HEK293 (cell line): ENCODE measurements around the gene SNTA1.

ENCODE experiments used
- CTCF ChIP-seq: fragments of 450-650 bp; formaldehyde crosslinking; IDR thresholded peaks from 2 replicates; pipeline ENCODE4 v1.5.1; 2016; ENCODE audit warnings: missing biosample characterization, missing genetic modification characterization
- HOXA7 ChIP-seq: sonication (generic); formaldehyde crosslinking; IDR thresholded peaks from 2 replicates; pipeline ENCODE4 v1.8.1; 2022; ENCODE audit warnings: missing genetic modification reagents, borderline replicate concordance
- KLF16 ChIP-seq: fragments of 450-650 bp; formaldehyde crosslinking; IDR thresholded peaks from 2 replicates; pipeline ENCODE4 v1.5.1; 2017; ENCODE audit warnings: missing biosample characterization, missing genetic modification characterization
- KLF9 ChIP-seq: fragments of 450-650 bp; formaldehyde crosslinking; IDR thresholded peaks from 2 replicates; pipeline ENCODE4 v1.5.1; 2016; ENCODE audit warnings: missing biosample characterization, missing genetic modification characterization, low read depth
- PATZ1 ChIP-seq: fragments of 450-650 bp; formaldehyde crosslinking; IDR thresholded peaks from 2 replicates; pipeline ENCODE4 v1.5.1; 2016; ENCODE audit warnings: missing biosample characterization, missing genetic modification characterization
- YY1 ChIP-seq: fragments of 450-650 bp; formaldehyde crosslinking; IDR thresholded peaks from 2 replicates; pipeline ENCODE4 v1.5.1; 2018; ENCODE audit warnings: missing biosample characterization, missing genetic modification characterization
- ZBTB21 ChIP-seq: fragments of 450-650 bp; formaldehyde crosslinking; IDR thresholded peaks from 2 replicates; pipeline ENCODE4 v1.5.1; 2017; ENCODE audit warnings: missing biosample characterization, missing genetic modification characterization
- ZBTB49 ChIP-seq: fragments of 450-650 bp; formaldehyde crosslinking; IDR thresholded peaks from 2 replicates; pipeline ENCODE4 v1.5.1; 2016; ENCODE audit warnings: missing biosample characterization, missing genetic modification characterization, low read depth
- ZNF10 ChIP-seq: fragments of 450-650 bp; formaldehyde crosslinking; IDR thresholded peaks from 2 replicates; pipeline ENCODE4 v1.5.1; 2017; ENCODE audit warnings: missing biosample characterization, missing genetic modification characterization
- ZNF138 ChIP-seq: fragments of 450-650 bp; formaldehyde crosslinking; IDR thresholded peaks from 2 replicates; pipeline ENCODE4 v1.5.1; 2016; ENCODE audit warnings: missing biosample characterization, missing genetic modification characterization, borderline replicate concordance
- ZNF140 ChIP-seq: fragments of 450-650 bp; formaldehyde crosslinking; IDR thresholded peaks from 2 replicates; pipeline ENCODE4 v1.5.1; 2016; ENCODE audit warnings: missing biosample characterization, missing genetic modification characterization
- ZNF610 ChIP-seq: fragments of 450-650 bp; formaldehyde crosslinking; IDR thresholded peaks from 2 replicates; pipeline ENCODE4 v1.5.1; 2016; ENCODE audit warnings: missing biosample characterization, missing genetic modification characterization, borderline replicate concordance
- ZNF660 ChIP-seq: fragments of 450-650 bp; IDR thresholded peaks from 2 replicates; pipeline ENCODE4 v1.5.1; 2018; ENCODE audit warnings: missing biosample characterization, mild to moderate bottlenecking, missing genetic modification characterization
- ZNF776 ChIP-seq: fragments of 450-650 bp; formaldehyde crosslinking; IDR thresholded peaks from 2 replicates; pipeline ENCODE4 v1.5.0; 2017; ENCODE audit warnings: missing biosample characterization, missing genetic modification characterization, borderline replicate concordance

DNA sequence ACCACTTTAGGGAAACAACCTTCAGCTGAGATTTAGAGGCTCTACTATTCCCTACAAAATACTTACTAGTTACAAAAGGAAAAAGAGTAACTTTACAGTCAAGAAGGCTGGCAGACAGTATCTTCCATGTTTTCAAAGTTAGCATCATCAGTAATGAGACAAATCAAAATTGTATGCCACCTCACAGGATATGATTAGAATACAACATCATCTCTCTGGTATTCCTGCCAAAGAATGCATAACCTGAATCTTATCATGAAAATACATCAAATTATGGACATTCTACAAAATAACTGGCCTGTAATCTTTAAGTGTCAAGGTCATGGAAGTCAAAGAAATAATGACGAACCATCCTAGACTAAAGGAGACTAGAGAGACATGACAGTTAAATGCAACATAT, 80.7 kb downstream of the SNTA1 start:
- no peak for TF ChIP-seq ZNF10 (tag by site-specific recombination)
- no peak for TF ChIP-seq CTCF
- TF ChIP-seq ZNF138 (tag by site-specific recombination), result no peak
- no peak for TF ChIP-seq ZNF140 (tag by site-specific recombination)
- TF ChIP-seq ZNF776 (tag by site-specific recombination), result no peak
- no peak for TF ChIP-seq KLF9 (tag by site-specific recombination)
- no peak for TF ChIP-seq ZNF610 (tag by site-specific recombination)
- no peak for TF ChIP-seq ZBTB49
- no peak for TF ChIP-seq KLF16 (tag by site-specific recombination)
- no peak for TF ChIP-seq HOXA7 (CRISPR knock-in tag)
- TF ChIP-seq PATZ1, result no peak
- TF ChIP-seq YY1 (tag by site-specific recombination), result no peak
- TF ChIP-seq ZNF660 (tag by site-specific recombination), result no peak
- no peak for TF ChIP-seq ZBTB21 (tag by site-specific recombination)
